Endodermal cell (in vitro differentiated cells): ENCODE measurements around the gene CAPG. TPM values are rescaled to one million over a fixed set of nuclear protein-coding genes. Genes with fewer than 3 reads are reported as not detected.

ENCODE experiments used
- DNase-seq: peaks from one replicate; pipeline ENCODE4 v3.0.0-alpha.2; 2017
- H3K27ac ChIP-seq: 2 replicates; pipeline ENCODE4 v1.5.1; 2013; ENCODE audit warnings: mild to moderate bottlenecking, low read depth, low read length, moderate library complexity
- H3K27me3 ChIP-seq: 2 replicates; pipeline ENCODE4 v1.6.1; 2013; ENCODE audit warnings: mild to moderate bottlenecking, low read length, moderate library complexity; ENCODE audit not compliant: insufficient read depth, control insufficient read depth, poor library complexity, severe bottlenecking
- H3K36me3 ChIP-seq: 2 replicates; pipeline ENCODE4 v1.7.0; 2013; ENCODE audit warnings: mild to moderate bottlenecking, low read length, moderate library complexity; ENCODE audit not compliant: control insufficient read depth, insufficient read depth
- H3K4me1 ChIP-seq: one replicate; pipeline ENCODE4 v1.7.0; 2013; ENCODE audit warnings: low read length; ENCODE audit not compliant: control insufficient read depth, insufficient read depth
- H3K4me3 ChIP-seq: 2 replicates; pipeline ENCODE4 v1.5.1; 2013; ENCODE audit warnings: mild to moderate bottlenecking, low read length, moderate library complexity
- H3K9ac ChIP-seq: 2 replicates; pipeline ENCODE4 v1.6.1; 2013; ENCODE audit warnings: mild to moderate bottlenecking, low read length, moderate library complexity; ENCODE audit not compliant: poor library complexity, severe bottlenecking; ENCODE audit errors: extremely low read depth
- H3K9me3 ChIP-seq: 2 replicates; pipeline ENCODE4 v1.6.1; 2013; ENCODE audit warnings: mild to moderate bottlenecking, low read length, moderate library complexity; ENCODE audit not compliant: control insufficient read depth
- H3K27ac Mint-ChIP-seq: 2 replicates; pipeline ENCODE4 v1.8.0; 2020; ENCODE audit warnings: mixed read lengths
- H3K27me3 Mint-ChIP-seq: 2 replicates; pipeline ENCODE4 v1.8.0; 2021; ENCODE audit warnings: mild to moderate bottlenecking, mixed read lengths; ENCODE audit not compliant: insufficient read depth
- H3K36me3 Mint-ChIP-seq: 2 replicates; pipeline ENCODE4 v1.8.0; 2020; ENCODE audit warnings: low read depth, mixed read lengths
- H3K4me1 Mint-ChIP-seq: 2 replicates; pipeline ENCODE4 v1.8.0; 2020; ENCODE audit warnings: mixed read lengths
- H3K4me3 Mint-ChIP-seq: 2 replicates; pipeline ENCODE4 v1.8.0; 2020; ENCODE audit warnings: mild to moderate bottlenecking, moderate library complexity, mixed read lengths
- H3K9me3 Mint-ChIP-seq: 2 replicates; pipeline ENCODE4 v1.8.0; 2020; ENCODE audit warnings: mild to moderate bottlenecking, mixed read lengths
- CTCF ChIP-seq: fragments of 200-600 bp; sonication (generic); conservative IDR thresholded peaks from 2 replicates; pipeline ENCODE4 v1.5.0; 2021; ENCODE audit warnings: antibody characterized with exemption, mild to moderate bottlenecking
- WGBS, 2 experiments: methylation state at CpG; one replicate each; pipeline versions ENCODE4 v1.1.5 to v1.1.7; 2013; ENCODE audit warnings: missing lambda C conversion rate in 2 of 2, mixed read lengths in 1 of 2; ENCODE audit not compliant: insufficient coverage in 1 of 2, insufficient read length in 1 of 2; 5-methylcytosine and 5-hydroxymethylcytosine counted together
- total RNA-seq, 2 donors: library from RNA; stranded (reverse); fragmentation: NEBNext Ultra II Directional in 1 of 2; extraction: Animal tissue kit (Norgen Biotek cat#: 25700) in 1 of 2; gene quantifications; 2 replicates in 1 of 2; 3 replicates in 1 of 2; pipeline ENCODE4 v1.2.1, GENCODE V29; 2021

CAPG gene
- total RNA-seq, 2 donors from 2014 or later: 104 to 119 TPM

- peak overlapping the region; percentile 99 for H3K27ac Mint-ChIP-seq
- Histone ChIP-seq H3K27me3 (no peaks in the 10 kb centered on the region), H3K36me3 (no peaks in the 10 kb centered on the region), H3K4me3 (no peak overlapping the region), H3K4me1 (peaks cover 11% of the 10 kb centered on the region), H3K9ac (no peak overlapping the region), H3K27ac (no peak overlapping the region), H3K9me3 (peaks cover 10% of the 10 kb centered on the region)
- TF ChIP-seq CTCF: peak; percentile 73
- peaks cover 16% of the 10 kb centered on the region for H3K9me3 Mint-ChIP-seq
- WGBS, 2 experiments: 50 to 70% methylated on average over 1 of the region's 1 CpG
- no peaks in the 10 kb centered on the region for H3K27me3 Mint-ChIP-seq
- peak; percentile 98 for DNase-seq
- peaks cover 3% of the 10 kb centered on the region for H3K36me3 Mint-ChIP-seq
- H3K4me1 Mint-ChIP-seq: peaks cover 39% of the 10 kb centered on the region
- peak overlapping the region; percentile 42 for H3K4me3 Mint-ChIP-seq
These were observed 45.5 kb upstream of the CAPG start for GRCh38 chr2:85455552-85456090.

- H3K9me3 Mint-ChIP-seq: peaks cover 16% of the 10 kb centered on the region
- no peak for DNase-seq
- 94 to 97% methylated on average over 5 to 7 of the region's 7 CpGs for WGBS, 2 experiments
These were observed 43.4 kb upstream of the CAPG start for GRCh38 chr2:85453571-85453970.

GRCh38 chr2:85452237-85452636 lies 42.1 kb upstream of the CAPG start:
- Mint-ChIP-seq H3K4me3 (no peak overlapping the region), H3K27me3 (no peaks in the 10 kb centered on the region), H3K36me3 (peaks cover 3% of the 10 kb centered on the region), H3K4me1 (peaks cover 20% of the 10 kb centered on the region), H3K27ac (no peak overlapping the region), H3K9me3 (peaks cover 16% of the 10 kb centered on the region)
- no peak for TF ChIP-seq CTCF
- H3K27me3 ChIP-seq: no peaks in the 10 kb centered on the region
- peaks cover 10% of the 10 kb centered on the region for H3K9me3 ChIP-seq
- H3K36me3 ChIP-seq: no peaks in the 10 kb centered on the region
- peaks cover 8% of the 10 kb centered on the region for H3K4me1 ChIP-seq
- no peak overlapping the region for H3K4me3 ChIP-seq
- no peak overlapping the region for H3K27ac ChIP-seq
- H3K9ac ChIP-seq: no peak overlapping the region
- 100% methylated on average over 1 of the region's 1 CpG; no CpG with 5 or more reads in 1 of the 2 experiments for WGBS, 2 experiments
- DNase-seq: no peak

More at GRCh38 chr2:85453571-85453970, 43.4 kb upstream of the CAPG start:
- Histone ChIP-seq H3K9me3 (peaks cover 10% of the 10 kb centered on the region), H3K4me1 (peaks cover 8% of the 10 kb centered on the region), H3K9ac (no peak overlapping the region), H3K4me3 (no peak overlapping the region), H3K27ac (no peak overlapping the region), H3K27me3 (no peaks in the 10 kb centered on the region), H3K36me3 (no peaks in the 10 kb centered on the region)
- Mint-ChIP-seq H3K36me3 (peaks cover 3% of the 10 kb centered on the region), H3K4me1 (peaks cover 27% of the 10 kb centered on the region), H3K4me3 (no peak overlapping the region), H3K27me3 (no peaks in the 10 kb centered on the region), H3K27ac (no peak overlapping the region)
- TF ChIP-seq CTCF: no peak
